Renal cortical epithelial cell (primary cell): Measurements from ENCODE around the gene MYL11. TPM values are rescaled to one million over a fixed set of nuclear protein-coding genes. Genes with fewer than 3 reads are reported as not detected.

Experiments used
- DNase-seq: peaks from one replicate; pipeline ENCODE4 v3.0.0-alpha.2; 2011; ENCODE audit warnings: low read depth
- total RNA-seq: library from RNA; depleted of rRNA; stranded (reverse); fragments of >200 nt; gene quantifications from 2 replicates; pipeline ENCODE4 v1.2.3, GENCODE V29; 2014

MYL11 gene
- total RNA-seq, 1 donor from 2014 or later: not detected

GRCh38 chr16:30354423-30355143 is 20.0 kb upstream of the MYL11 start:
- no peak for DNase-seq

GRCh38 chr16:30355144-30355953 is 19.3 kb upstream of the MYL11 start, which contains the start of gene CD2BP2:
CD2BP2 (minus strand) TSS chr16:30355308; CDS start chr16:30354681, 627 bp downstream.
- peak; percentile 99 for DNase-seq

- DNase-seq: no peak
Measured at GRCh38 chr16:30355954-30356308, 18.7 kb upstream of the MYL11 start.

GRCh38 chr16:30356401-30357084 is 18.1 kb upstream of the MYL11 start:
- DNase-seq: no peak

- no peak for DNase-seq
Measured at GRCh38 chr16:30357085-30357714, 17.4 kb upstream of the MYL11 start.

- no peak for DNase-seq
Measured at GRCh38 chr16:30357715-30358576, 16.7 kb upstream of the MYL11 start.

- DNase-seq: no peak
Measured at GRCh38 chr16:30358577-30358936, 16.0 kb upstream of the MYL11 start.

- no peak for DNase-seq
Measured at GRCh38 chr16:30358990-30359870, 15.4 kb upstream of the MYL11 start.

- no peak for DNase-seq
Measured at GRCh38 chr16:30359871-30360170, 14.8 kb upstream of the MYL11 start.

- no peak for DNase-seq
Measured at GRCh38 chr16:30361180-30361579, 13.4 kb upstream of the MYL11 start.

- no peak for DNase-seq
Measured at GRCh38 chr16:30365200-30365599, 9.4 kb upstream of the MYL11 start.

GRCh38 chr16:30366511-30366910 is 8.1 kb upstream of the MYL11 start:
- no peak for DNase-seq

- DNase-seq: no peak
Measured at GRCh38 chr16:30367349-30368009, 7.1 kb upstream of the MYL11 start.

- DNase-seq: peak; percentile 43
Measured at GRCh38 chr16:30368122-30368791, 6.3 kb upstream of the MYL11 start.

GRCh38 chr16:30368792-30369090 is 5.9 kb upstream of the MYL11 start:
- DNase-seq: no peak

GRCh38 chr16:30369091-30369937 is 5.3 kb upstream of the MYL11 start:
- DNase-seq: no peak

GRCh38 chr16:30369938-30370455 is 4.6 kb upstream of the MYL11 start:
- no peak for DNase-seq
